K562 (cell line): ENCODE data around the gene LMCD1. TPM values are rescaled to one million over a fixed set of nuclear protein-coding genes. Genes with fewer than 3 reads are reported as not detected.

ENCODE experiments used
- ATAC-seq: fragments of 200-7000 bp; cut with Tn5 transposase; 3 replicates; pipeline ENCODE4 v1.9.1; 2020; ENCODE audit warnings: moderate library complexity
- BruUV-seq: library from RNA; stranded (reverse); fragments of 400-500 nt; replicated peaks from 2 replicates; lab custom pipeline; 2021; lab: Mats Ljungman, UMichigan
- CTCF ChIA-PET: fragments of 300-600 bp; formaldehyde crosslinking; extraction: SDS; loops from one replicate; lab custom pipeline; 2021; ENCODE audit warnings: low intra/inter-chr PET ratio; lab: Yijun Ruan, JAX
- POLR2A ChIA-PET: fragments of 300-600, 350-650 bp; sonication (Branson Sonifier 250); formaldehyde crosslinking; extraction: SDS; loops from one replicate; lab custom pipeline; 2021; ENCODE audit warnings: antibody characterized with exemption, inconsistent platforms; lab: Yijun Ruan, JAX
- DNase-seq, 4 experiments: peaks; one replicate each; pipeline versions ENCODE4 v3.0.0 to v3.0.0-alpha.2; 2011 to 2018; ENCODE audit warnings: low spot score in 3 of 4, mixed read lengths in 3 of 4; ENCODE audit errors: extremely low read depth in 1 of 4
- FAIRE-seq: peaks from 2 replicates; lab custom pipeline; 2011; peaks lifted over from hg19 to GRCh38; lab: Jason Lieb, UNC
- H2AFZ ChIP-seq: 2 replicates; pipeline ENCODE4 v1.6.0; 2011; ENCODE audit warnings: low read depth, low read length, control low read depth, inconsistent platforms
- H3K27ac ChIP-seq: fragments of 200-600 bp; 3 replicates; pipeline ENCODE4 v1.8.0; 2011; ENCODE audit warnings: low read depth, mild to moderate bottlenecking, control low read depth, inconsistent platforms, low read length, moderate library complexity, mixed read lengths; ENCODE audit errors: extremely low read depth
- H3K27me3 ChIP-seq, 2 experiments: fragments of 300-600 bp in 1 of 2; 2 replicates in 1 of 2; 3 replicates in 1 of 2; pipeline versions ENCODE4 v1.6.0 to v1.8.0; 2011; ENCODE audit warnings: inconsistent platforms in 2 of 2, low read length in 2 of 2, mild to moderate bottlenecking in 1 of 2, mixed read lengths in 1 of 2, moderate library complexity in 1 of 2; ENCODE audit not compliant: control insufficient read depth in 2 of 2, insufficient read depth in 2 of 2
- H3K36me3 ChIP-seq: fragments of 300-600 bp; 3 replicates; pipeline ENCODE4 v1.8.0; 2011; ENCODE audit warnings: mild to moderate bottlenecking, low read length, inconsistent platforms; ENCODE audit not compliant: control insufficient read depth, insufficient read depth
- H3K4me1 ChIP-seq, 2 experiments: fragments of 200-600 bp in 1 of 2; replicated peaks in 1 of 2; 2 replicates in 1 of 2; 3 replicates in 1 of 2; pipeline versions ENCODE4 v1.5.1 to v1.8.0; 2011; ENCODE audit warnings: inconsistent platforms in 2 of 2, low read length in 2 of 2, mild to moderate bottlenecking in 1 of 2, mixed read lengths in 1 of 2, moderate library complexity in 1 of 2; ENCODE audit not compliant: control insufficient read depth in 2 of 2, insufficient read depth in 2 of 2
- H3K4me2 ChIP-seq: 2 replicates; pipeline ENCODE4 v1.6.1; 2011; ENCODE audit warnings: low read length, control low read depth, inconsistent platforms, mixed read lengths; ENCODE audit not compliant: insufficient read depth
- H3K4me3 ChIP-seq: fragments of 200-600 bp; sonication (generic), shearing (Covaris generic); 2 replicates; pipeline ENCODE4 v1.5.1; 2016; ENCODE audit warnings: control low read depth, inconsistent platforms
- H3K79me2 ChIP-seq: fragments of 200-600 bp; 3 replicates; pipeline ENCODE4 v1.8.0; 2011; ENCODE audit warnings: low read length, inconsistent platforms; ENCODE audit not compliant: control insufficient read depth, insufficient read depth
- H3K9ac ChIP-seq, 2 experiments: 2 replicates each; pipeline versions ENCODE4 v1.6.0 to v1.6.1; 2011; ENCODE audit warnings: low read depth in 2 of 2, low read length in 2 of 2, control low read depth in 1 of 2, inconsistent platforms in 1 of 2, mild to moderate bottlenecking in 1 of 2, mixed read lengths in 1 of 2; ENCODE audit not compliant: insufficient read depth in 1 of 2
- H3K9me1 ChIP-seq: one replicate; pipeline ENCODE4 v1.6.0; 2011; ENCODE audit warnings: inconsistent platforms, mild to moderate bottlenecking, low read length, moderate library complexity; ENCODE audit not compliant: control insufficient read depth, insufficient read depth
- H3K9me3 ChIP-seq: replicated peaks from 2 replicates; pipeline ENCODE4 v1.5.1; 2011; ENCODE audit warnings: low read depth, low read length, inconsistent platforms; ENCODE audit not compliant: control insufficient read depth, insufficient read depth
- H4K20me1 ChIP-seq: replicated peaks from 2 replicates; pipeline ENCODE4 v1.6.1; 2011; ENCODE audit warnings: low read length, inconsistent platforms, mixed read lengths; ENCODE audit not compliant: control insufficient read depth, insufficient read depth
- SIN3B ChIP-seq: fragments of 450-650 bp; IDR thresholded peaks from 2 replicates; pipeline ENCODE4 v1.6.1; 2017; ENCODE audit warnings: low read depth, mild to moderate bottlenecking, moderate library complexity
- ZNF280A ChIP-seq: fragments of 450-650 bp; IDR thresholded peaks from 2 replicates; pipeline ENCODE4 v1.6.1; 2018; ENCODE audit warnings: mild to moderate bottlenecking, low read depth; ENCODE audit not compliant: partially characterized antibody
- WGBS: fragments of 100-300 bp; shearing (Covaris generic); methylation state at CpG from one replicate; pipeline ENCODE4 v1.1.6; 2016; ENCODE audit warnings: low coverage, mixed read lengths; ENCODE audit not compliant: insufficient coverage; ENCODE audit errors: missing lambda C conversion rate; 5-methylcytosine and 5-hydroxymethylcytosine counted together
- in situ Hi-C: fragments of 300-500 bp; cut with MboI; formaldehyde crosslinking; loops from 4 replicates; pipeline ENCODE4 v1.15.0; 2018; ENCODE audit warnings: inconsistent platforms, mixed read lengths
- intact Hi-C: fragments of 100-400 bp; cut with micrococcal nuclease; formaldehyde crosslinking; loops from 2 replicates; pipeline ENCODE4 v1.14.2; 2022
- polyA plus RNA-seq, 8 experiments: library from polyadenylated mRNA; depleted of rRNA in 4 of 8; stranded (reverse) in 5 of 8; unstranded in 3 of 8; fragments of >200 nt; fragmentation: Nextera tagmentation in 2 of 8; fragmentation: Illumina TruSeq in 1 of 8; extraction: Ambion mirVana in 2 of 8; extraction: Trizol in 1 of 8; gene quantifications; 2 replicates each; pipeline versions ENCODE4 v1.2.1 to v1.2.3, GENCODE V29; 2011 to 2014; ENCODE audit warnings: inconsistent platforms in 1 of 8, missing spikeins in 1 of 8
- total RNA-seq, 7 experiments: library from RNA; depleted of rRNA in 6 of 7; stranded (reverse); fragments of >200 nt in 6 of 7; fragmentation: Illumina TruSeq in 2 of 7; extraction: Trizol in 2 of 7; gene quantifications; 2 replicates each; pipeline versions ENCODE4 v1.2.1 to v1.2.3, GENCODE V29; 2011 to 2021; ENCODE audit warnings: low replicate concordance in 1 of 7

LMCD1 gene
- total and polyA plus RNA-seq, 9 of the 15 experiments (the other 6 are each of a cell fraction or from before 2014, with no cell fraction given) = 0.60 TPM; not detected in 8

GRCh38 chr3:8497582-8497981 is 4.0 kb upstream of the LMCD1 start (continued):
- TF ChIP-seq SIN3B = no peak

GRCh38 chr3:8499181-8499611 is 2.4 kb upstream of the LMCD1 start:
- Histone ChIP-seq H2AFZ (no peak overlapping the region), H4K20me1 (no peaks in the 10 kb centered on the region), H3K36me3 (no peaks in the 10 kb centered on the region), H3K79me2 (no peaks in the 10 kb centered on the region), H3K4me3 (no peak overlapping the region), H3K4me2 (no peak overlapping the region), H3K9me3 (no peaks in the 10 kb centered on the region), H3K27ac (no peak overlapping the region), H3K4me1 (peaks cover 0 to 7% of the 10 kb centered on the region in 2 experiments; a peak in 2 of 5 replicates), H3K9ac (no peak overlapping the region), H3K9me1 (no peaks in the 10 kb centered on the region), H3K27me3 (0 out of 5 replicates have a peak, but pooled peaks cover 0 to 11% of the 10 kb centered on the region in 2 experiments)
- DNase-seq (no peak), FAIRE-seq (no peak), ATAC-seq (no peak)
- POLR2A ChIA-PET = no interaction called here
- CTCF ChIA-PET = no interaction called here
- 0% methylated on average over 1 of the region's 1 CpG for WGBS
- in situ Hi-C loops = no loop called here
- BruUV-seq = no TSS peak
- intact Hi-C loops = no loop called here
- no peak for TF ChIP-seq ZNF280A
